ENCODE measurements around the gene TPST2.

DNA sequence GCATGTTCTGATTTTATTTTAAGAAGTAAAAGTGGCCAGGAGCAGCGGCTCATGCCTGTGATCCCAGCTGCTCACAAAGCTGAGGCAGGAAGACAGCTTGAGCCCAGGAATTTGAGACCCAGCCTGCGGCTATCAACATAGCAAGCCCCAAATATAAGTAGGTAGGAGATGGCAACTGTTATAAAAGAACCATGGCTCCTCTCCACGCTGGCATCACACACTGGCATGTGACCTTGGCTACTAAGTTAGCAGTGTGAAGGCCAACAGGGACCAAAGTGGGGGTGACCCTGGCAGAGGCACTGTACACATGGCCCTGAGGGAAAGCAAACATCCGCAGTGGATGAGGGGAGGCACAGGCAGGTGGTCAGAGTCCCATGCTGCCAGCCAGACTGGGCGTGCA is 33.0 kb downstream of the TPST2 start:
- TF ChIP-seq HDGF (IDR thresholded peaks at IDR 0.05; ENCODE audit: borderline replicate concordance) (no peak), TARDBP (IDR thresholded peaks at IDR 0.05) (no peak), SP1 (IDR thresholded peaks at IDR 0.05) (no peak), CTBP1 (IDR thresholded peaks at IDR 0.05; ENCODE audit: borderline replicate concordance) (no peak), FOXA1 (IDR thresholded peaks at IDR 0.05) (no peak)
